ENCODE data around the gene RIPOR3.
A peak's percentile ranks its signal among the peaks of the same experiment; 100 is the strongest.
"Not testable (repeated sequence)": the region's sequence is repeated elsewhere in the genome, so short reads cannot be mapped to it uniquely, and the experiment has no call there.

RIPOR3 gene

DNA sequence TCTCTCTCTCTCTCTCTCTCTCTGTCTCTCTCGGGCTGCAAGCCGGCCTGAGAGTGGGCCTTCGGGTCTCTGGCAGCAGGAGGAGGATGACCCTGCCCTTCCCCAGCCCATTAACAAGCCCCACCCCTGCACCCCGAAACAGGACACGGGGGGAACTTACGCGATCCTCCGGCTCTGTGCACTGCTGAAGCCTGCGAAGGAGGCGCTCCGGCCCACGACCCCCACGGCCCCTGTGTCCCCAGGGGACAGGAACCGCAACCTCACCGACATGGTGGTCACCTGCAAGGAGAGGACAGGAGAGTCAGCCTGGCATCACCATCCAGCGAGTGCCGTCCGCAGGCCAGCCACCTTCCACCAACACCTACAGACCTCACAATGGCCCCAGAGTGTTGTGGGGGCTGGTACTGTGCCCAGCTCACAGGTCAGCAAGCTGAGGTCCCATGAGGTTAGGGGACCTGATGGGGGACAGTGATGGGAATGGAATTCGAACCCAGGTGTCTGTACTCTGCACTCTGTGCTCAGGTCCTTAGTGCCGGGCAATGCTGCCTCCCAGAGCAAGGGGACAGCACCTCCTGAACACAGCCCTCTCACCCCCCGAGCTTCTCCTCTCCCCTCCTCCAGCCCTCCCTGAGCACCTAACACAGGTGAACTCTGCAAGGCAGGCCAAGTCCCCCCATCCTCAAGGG lies 60.6 kb downstream of the RIPOR3 start:
- DNase-seq = no peak

DNA sequence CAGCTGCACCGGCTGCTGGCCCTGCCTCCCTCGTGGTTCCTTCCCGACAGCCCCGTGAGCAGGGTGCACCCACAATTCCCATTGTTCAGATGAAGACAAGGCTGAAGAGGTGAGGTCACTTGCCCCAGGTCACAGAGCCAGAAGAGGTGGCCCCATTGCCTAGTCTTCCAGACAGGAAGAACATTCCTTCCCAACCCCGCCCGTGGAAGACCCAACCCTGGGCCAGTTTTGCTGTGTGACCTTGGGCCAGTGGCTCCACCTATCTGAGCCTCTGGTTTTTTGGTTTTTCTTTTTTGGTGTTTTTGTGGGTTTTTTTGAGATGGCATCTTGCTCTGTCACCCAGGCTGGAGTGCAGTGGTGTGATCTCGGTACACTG lies 61.7 kb downstream of the RIPOR3 start:
- no peak for DNase-seq

DNA sequence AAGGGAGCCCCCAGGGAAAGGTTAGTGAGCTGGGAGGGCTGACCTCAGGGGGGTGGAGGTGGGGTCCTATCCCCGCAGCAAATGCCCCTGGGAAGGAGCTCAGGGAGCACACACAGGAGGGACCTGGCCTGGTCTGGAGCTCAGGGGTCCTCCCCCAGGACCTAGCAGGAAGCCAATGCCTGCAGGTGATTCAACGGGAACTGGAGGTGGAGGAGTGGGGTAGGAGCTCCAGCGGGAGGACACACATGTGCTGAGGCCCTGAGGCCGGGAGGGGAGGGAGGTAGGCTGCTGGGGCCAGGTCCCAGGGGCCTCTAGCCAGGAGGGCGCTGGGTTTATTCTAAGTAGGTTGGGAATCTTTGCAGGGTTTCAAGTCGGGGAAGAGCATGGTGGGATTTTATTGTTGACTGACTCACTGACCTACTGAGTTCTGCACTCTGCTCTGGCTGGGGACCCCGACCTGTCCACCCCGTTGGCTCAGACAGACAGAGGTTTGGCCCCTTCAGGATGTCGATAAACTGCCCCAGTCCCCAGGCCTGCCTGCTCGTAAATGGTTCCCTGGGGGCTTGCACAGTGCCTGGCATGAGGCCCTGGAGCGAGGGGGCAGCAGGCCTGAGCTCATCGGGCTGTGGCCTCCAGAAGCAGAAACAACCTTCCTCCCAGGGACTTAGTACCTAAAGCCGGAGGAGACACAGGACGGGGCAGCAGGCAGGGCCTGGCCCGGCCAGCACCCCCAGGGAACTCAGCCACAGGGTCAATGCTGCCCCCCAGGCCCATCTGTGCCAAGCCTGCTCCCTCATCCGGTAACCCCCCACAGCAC lies 62.3 kb downstream of the RIPOR3 start:
- DNase-seq = no peak

DNA sequence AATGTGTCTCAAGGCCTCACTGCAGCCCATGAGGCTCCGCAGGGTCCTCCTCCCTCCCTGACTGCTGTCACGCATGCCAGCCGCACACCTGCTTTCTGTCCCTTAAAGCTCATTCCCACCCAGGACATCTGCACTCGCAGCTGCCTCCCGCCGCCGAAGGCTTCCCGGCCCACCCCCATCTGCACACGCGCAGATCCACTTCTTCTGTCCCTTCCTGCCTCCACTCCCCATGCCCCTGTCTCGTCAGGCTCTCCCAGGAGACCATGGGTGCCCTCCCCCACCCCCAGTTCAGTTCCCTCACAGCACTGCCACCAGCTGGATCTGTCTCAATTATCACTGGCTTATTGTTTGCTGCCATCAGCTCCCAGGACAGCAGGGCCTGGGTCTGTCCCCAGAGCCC lies 63.0 kb downstream of the RIPOR3 start:
- DNase-seq = no peak

DNA sequence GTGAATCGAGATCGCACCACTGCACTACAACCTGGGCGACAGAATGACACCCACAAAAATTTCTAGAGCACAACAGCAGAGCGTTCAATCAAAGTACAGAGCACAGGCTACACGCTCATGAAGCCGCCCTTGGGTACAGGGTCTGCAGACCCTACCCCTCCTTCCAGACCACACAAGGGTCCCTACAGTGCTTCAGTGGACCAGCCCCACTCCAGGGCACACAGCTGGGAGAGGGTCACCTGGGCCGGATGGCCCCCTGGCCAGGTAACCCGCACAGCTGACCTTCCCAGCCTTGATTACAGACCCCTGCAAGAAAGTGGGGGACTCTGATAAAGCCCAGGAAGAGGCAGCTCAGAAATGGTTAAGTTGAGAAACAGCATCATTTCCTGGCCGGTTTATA lies 63.6 kb downstream of the RIPOR3 start:
- no peak for DNase-seq

DNA sequence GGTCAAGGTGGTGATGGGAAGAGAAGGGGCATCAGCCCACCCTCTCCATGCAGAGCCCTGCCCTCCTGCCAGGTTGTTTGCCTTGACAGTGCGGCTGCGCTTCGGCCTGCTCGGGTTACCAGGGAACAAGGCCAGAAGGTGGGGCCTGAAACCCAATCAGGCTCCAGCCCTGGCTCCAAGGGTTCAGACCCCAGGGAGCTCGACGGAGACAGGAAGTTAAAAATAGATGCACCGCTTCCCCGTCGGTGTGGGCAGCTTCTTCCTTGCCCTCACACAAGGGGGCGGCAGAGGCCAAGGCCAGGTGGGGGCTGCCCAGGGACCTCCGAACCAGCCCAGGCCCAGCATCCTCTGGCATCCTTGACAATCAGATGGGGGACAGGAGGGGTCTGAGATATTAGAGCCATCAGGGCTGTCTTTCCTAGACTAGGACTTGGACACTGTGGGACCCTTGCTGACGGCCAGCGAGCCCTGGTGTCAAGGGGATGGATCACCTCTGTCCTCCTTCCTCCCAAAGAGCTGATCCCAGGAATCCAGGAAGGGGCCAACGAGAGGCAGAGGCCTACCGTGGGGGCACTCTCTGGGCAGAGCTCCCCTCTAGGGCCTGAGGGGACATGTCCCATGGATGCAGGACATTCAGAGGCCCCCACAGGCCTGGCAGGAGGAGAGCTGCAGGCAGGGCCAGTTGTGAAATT lies 65.2 kb downstream of the RIPOR3 start:
- DNase-seq = no peak

DNA sequence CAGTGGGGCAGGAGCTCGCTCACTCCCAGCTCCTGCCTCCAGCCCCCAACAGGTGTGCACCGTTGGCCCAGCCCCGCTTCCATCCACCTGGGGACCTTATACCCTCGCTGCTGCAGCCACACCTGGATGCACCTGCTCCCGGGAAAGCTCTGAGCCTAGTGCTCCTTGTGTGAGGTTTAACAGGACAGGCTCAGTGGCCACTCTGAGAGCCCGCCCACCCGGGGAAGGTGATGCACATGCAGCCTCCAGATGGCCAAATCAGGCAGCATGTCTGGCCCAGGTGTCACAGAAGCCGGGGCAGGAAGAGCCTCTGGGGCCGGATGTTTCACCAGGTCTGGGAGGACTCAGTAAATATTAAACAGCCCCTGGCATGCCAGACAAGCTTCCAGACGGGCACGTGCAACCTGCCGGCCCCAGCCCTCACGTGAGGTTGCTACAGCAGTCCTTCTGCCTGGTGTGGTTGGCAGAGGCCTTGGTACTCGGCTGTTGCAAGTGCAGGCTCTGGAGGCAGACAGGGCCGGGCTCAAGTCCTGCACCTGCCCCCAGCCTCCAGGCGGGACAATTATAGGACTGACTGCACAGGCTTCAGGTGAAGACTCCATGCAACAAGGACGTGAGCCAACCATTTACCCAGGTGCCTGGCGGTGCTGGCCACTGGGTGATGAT lies 66.9 kb downstream of the RIPOR3 start:
- peak; percentile 86 for DNase-seq

DNA sequence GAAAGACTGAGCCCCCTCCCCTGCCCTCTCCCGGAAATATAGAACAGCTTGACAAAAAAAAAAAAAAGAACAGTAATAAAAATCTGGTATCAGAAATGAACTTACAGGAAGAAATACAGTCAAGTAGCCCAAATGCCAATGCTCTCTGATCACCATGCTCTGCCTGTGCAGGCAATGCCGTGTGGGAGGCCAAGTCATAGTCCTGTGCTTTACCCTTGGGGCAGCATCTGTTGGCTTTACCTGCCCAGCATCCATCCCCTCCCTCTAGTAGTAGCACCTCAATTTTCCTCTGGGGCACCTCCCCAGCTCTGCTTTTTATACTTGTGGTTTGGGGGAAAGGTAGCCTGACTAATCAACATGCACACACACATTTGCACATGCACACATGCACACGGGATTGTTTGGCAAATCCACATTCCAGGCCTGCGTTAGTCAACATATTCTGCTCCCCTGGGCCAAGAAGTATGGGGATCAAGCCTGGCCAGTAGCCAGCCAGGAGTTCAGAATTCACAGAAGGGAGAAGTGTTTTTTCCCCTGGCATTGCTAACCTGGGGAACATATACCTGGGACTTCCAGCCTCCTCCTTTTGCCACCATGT lies 70.2 kb downstream of the RIPOR3 start:
- DNase-seq = no peak

DNA sequence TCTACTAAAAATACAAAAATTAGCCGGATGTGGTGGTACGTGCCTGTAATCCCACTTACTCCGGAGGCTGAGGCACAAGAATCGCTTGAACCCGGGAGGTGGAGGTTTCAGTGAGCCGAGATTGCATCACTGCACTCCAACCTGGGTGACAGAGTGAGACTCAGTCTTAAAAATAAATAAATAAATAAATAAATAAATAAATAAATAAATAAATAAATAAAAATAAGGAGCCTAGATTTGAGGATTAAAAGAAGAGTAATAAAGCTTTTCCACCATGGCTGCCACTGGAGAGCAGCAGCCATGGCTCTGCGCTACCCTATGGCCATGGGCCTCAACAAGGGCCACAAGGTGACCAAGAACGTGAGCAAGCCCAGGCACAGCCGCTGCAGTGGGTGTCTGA lies 70.9 kb downstream of the RIPOR3 start:
- DNase-seq = not testable (repeated sequence)

DNA sequence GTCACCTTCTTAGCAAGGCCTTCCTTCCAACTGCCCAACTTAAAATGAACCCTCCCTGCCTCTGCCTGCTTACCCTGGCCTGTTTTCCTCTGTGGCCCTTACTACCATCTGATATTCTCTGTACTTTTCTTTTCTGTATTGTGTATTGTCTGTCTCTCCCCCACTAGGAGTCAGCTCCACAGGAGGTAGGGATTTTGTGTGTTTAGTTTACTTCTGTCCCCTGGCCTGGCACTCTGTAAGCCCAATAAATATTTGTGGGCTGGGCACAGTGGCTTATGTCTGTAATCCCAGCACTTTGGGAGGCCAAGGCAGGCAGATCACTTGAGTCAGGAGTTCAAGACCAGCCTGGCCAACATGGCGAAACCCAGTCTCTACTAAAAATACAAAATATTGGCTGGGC lies 72.8 kb downstream of the RIPOR3 start:
- no peak for DNase-seq

DNA sequence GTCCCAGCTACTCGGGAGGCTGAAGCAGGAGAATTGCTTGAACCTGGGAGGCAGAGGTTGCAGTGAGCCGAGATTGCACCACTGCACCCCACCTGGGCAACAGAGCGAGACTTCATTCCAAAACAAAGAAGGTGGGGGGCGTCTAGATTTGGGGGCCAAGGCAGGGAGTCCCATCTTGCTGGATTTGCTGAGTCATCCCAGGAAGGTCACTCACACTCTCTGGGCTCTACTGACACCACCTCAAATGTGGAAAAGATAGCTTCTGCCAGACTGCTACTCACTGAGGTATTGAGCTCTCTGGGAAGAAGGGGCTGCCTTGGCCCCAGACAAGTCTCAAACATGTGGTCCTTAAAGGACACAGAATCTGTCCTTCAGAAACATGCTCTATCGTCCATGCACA lies 74.3 kb downstream of the RIPOR3 start:
- no peak for DNase-seq

DNA sequence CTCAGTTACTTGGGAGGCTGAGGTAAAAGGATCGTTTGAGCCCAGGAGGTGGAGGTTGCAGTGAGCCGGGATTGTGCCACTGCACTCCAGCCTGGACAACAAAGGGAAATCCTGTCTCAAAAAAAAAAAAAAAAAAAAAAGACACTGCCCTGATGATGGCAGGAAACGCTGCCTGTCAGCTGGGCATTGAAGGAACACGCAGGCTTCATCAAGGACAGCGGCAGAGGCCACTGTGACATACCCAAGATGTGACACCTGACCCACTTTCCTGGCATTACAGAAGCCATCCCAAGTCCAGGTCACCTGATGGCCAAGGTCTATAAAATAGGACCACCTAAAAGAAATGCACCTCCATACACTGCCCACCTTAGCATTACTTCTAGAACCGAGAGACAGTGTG lies 75.9 kb downstream of the RIPOR3 start:
- DNase-seq = no peak

DNA sequence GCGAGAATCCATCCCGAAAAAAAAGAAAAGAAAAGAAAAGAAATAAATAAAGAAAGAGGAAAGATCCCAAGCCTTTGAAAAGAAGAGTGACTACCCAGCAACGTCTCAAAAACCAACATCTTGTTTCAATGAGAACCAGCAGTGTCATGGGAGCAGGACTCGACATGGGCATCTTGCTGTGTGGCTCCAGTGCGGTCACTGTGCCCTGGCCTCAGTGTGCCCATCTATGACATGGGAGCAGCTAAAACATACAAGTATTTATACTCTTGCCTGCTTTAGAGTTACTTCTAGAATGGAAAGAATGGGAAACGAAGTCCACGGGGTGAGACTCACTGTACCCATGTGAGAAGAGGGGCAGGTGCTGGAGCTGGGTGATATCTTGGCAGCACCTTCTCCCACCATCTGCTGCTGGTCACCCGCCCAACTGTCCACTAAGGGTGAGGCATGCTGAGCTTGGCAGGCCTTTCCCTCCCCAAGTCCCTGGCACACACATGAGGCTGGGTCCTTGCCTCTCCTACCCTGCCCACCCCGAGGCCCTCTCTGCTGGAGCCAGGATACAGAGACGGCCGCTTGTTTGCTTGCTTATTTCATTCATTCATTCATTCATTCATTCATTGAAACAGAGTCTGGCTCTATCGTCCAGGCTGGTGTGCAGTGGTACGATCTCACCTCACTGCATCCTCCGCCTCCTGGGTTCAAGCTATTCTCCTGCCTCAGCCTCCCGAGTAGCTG lies 77.7 kb downstream of the RIPOR3 start:
- DNase-seq = no peak

DNA sequence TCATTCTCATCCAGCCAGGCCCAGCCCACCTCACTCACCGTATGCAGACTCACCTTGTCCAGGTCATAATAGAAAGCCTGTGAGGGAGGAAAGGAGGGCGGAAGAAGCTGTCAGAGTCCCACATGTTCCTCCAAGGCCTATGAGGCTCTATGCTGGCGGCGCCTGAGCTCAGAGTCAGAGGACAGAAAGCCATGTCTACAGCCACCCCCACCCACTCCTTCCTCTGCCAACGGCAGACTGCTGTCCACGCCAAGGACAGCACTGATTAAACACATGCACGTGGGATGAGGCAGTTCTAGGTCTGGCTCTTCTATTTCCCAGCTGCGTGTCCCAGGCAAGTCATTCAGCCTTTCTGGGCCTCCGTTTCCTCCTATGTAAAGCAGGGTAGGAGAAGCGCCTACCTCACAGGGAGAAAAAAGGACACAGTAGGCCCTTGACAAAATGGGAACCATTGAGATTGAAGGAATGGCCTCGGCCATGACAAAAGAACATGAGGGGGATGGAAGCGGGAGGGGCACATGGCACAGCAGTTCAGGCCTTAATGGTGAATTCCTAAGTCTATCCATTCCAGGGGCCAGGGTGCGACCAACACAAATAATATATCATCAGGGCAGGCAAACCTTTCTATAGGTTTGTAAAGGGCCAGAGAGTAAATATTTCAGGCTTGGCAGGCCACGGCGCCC lies 80.1 kb downstream of the RIPOR3 start:
- no peak for DNase-seq

DNA sequence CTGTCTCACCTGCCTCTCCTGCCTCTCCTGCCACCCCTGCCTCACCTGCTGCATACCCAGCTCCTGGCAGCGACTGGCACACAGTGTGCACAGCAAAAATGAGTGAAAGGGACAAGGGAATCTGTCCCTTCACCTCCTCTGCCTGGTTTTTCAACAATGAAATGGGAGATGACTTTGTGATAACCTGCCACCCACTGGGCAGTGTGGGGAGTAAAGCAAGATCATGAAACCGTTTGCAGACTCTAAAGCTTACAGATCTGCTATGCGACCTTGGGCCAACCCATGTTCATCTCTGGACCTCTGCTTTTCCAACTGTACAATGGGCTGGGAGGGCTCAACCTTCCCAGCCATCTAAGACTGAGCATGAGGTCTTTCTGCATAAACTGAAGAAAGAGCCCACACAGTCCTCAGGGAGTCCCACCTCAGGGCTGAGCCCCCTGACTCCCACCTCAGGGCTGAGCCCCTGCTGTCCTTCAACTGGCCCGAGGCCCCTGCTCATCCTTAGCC lies 81.1 kb downstream of the RIPOR3 start:
- DNase-seq = no peak

DNA sequence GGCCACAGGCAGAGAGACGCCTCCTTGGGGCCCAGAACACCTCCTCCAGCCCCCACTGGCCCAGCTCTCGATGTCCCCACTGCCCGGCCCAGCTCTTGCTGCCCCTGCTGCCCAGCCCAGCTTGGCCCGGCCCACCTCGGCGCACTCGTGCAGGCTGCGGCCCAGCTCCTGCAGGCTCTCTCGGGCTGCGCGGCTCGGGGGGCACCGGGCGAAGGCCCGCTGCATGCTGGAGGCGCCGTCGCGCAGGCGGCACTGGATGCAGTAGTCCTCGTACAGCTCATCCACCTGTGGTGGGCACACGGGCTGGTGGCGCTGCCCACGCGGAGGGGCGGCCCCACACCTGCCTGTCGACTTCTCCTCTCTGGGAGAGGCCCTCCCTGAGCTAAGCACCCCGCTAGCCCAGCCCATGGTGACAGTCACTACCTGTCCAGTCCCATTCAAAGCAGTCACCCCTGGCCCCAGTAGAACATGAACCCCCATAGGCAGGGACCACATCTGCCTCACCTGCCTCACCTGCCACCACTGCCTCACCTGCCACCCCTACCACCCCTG lies 81.8 kb downstream of the RIPOR3 start:
- no peak for DNase-seq

DNA sequence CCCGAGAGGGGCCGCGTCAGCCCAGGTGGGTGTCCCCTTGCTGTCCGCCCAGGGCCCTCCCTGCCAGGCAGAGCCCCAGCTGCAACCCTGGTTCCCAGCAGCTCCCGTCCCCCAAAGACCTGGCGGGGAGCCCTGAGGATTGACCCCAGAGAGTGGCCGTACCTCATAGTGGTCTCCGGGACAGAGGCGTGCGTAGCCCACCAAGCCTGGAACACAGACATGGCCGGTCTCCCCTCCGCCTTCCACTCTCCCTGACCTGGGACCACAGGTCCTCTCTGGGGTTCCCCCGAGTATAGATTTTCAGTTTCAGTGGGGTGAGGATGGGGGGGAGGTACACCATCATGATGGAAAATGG lies 82.6 kb downstream of the RIPOR3 start:
- DNase-seq = no peak

DNA sequence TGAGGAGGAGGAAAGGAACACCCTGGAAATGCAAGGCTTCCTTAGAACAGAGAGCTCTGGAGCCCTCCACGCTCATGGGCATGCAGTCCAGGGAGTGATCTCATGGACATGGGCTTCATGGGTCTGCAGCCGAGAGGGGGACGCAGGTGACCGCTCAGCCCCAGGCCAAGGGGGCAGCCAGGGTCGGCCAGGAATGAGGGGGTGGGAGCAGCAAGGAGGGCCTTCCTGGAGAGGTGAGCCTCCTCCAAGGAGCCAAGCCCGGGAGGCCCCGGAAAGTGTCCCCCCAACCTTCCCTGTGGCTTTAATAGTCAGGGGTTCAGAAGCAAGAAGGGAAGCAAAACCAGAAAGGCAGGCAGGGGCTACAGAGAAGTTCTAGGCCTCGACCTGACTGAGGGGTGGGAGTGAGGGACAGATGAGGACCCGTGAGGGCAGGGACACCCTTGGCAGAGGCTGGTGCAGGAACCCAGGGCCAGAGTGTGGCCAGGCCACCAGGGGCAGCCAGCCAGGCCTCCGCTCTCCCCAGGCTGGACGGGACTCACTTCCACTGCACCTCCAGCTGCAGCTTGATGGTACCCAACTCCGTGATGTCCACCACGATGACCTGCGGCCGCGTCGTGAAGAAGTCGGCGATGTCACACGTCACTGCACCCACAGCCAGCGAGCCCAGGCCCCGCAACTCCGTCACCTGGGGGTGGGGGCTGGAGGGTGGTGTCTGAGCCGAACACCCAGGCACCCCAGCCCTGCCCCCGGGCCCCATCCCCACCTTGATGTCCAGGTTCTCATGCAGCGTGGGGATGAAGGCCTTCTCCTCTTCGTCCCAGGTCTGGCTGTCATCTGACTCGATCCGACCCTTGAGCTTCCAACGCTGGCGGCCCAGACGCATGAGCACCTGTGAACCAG lies 83.2 kb downstream of the RIPOR3 start:
- no peak for DNase-seq

DNA sequence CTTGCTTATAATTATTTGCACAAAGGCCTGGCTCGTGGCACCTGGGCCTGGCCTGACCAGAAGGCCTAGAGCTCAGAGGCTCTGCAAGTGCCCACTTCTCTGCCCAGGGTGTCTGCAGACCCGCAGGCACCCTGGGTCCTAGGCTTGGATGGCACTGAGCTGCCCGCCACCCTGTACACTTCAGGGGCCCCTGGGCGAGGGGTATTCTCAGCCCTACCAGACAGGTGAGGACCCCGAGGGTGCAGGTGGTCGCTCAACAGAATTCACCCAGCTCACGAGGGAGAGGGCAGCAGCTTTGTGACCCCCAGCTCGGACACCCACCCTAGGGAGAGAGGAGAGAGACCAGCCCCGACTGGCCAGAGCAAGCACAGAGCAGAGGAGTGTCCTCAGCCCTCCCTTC lies 83.9 kb downstream of the RIPOR3 start:
- no peak for DNase-seq

DNA sequence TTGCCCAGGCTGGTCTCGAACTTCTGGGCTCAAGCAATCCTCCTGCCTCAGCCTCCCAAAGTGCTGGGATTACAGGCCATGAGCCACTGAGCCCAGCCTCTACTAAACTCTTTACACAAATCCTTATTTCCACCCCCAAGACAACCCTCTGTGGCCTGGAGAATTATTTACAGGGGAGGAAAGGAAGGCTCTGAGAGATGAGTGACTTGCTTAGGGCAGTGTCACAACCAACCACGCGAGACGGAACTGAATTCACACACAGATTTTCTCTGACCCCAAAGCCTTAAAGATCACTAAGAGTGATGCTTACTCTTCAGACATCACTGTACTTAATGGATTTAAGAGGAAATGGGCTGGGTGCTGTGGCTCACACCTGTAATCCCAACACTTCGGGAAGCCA lies 86.2 kb downstream of the RIPOR3 start:
- no peak for DNase-seq
